GM19328 (cell line): Measurements from ENCODE around the gene FHL1.

ENCODE experiments used
- ATAC-seq: cut with Tn5 transposase; IDR thresholded peaks from one replicate; pipeline ENCODE4 v1.9.1; 2021; ENCODE audit warnings: mild to moderate bottlenecking, moderate library complexity; ENCODE audit not compliant: unreplicated experiment

FHL1 gene

GRCh38 chrX:136183917-136184316 is 36.6 kb downstream of the FHL1 start:
- no peak for ATAC-seq

DNA sequence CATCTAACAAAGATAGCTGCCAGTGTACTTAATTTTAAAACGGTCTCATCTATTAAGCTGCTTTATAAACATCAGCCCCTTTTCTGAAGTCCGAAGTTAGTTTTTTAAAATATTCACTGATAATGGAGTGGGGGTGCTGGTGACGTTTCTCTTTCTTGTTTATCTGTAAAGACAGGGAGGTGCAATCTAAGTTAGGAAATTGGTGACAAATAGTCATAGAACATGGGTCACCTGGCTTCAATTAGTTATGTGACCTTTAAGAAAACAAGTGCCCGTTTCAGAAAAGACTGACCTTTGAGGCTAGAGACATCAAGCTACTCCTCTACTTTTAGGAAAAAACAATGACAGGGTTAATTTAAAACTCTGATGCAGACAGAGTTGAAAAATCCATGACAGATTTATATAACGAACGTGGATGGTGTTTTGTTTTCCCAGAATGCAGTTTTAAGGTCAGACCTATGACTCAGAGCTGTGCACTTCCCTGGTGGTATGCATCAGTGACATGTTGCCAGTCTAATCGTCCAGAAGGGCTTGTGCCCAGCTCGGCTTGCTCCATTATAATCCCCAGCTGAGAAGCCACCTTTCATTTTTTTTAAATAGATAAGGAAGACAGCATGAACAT is 38.2 kb downstream of the FHL1 start:
- ATAC-seq: no peak

DNA sequence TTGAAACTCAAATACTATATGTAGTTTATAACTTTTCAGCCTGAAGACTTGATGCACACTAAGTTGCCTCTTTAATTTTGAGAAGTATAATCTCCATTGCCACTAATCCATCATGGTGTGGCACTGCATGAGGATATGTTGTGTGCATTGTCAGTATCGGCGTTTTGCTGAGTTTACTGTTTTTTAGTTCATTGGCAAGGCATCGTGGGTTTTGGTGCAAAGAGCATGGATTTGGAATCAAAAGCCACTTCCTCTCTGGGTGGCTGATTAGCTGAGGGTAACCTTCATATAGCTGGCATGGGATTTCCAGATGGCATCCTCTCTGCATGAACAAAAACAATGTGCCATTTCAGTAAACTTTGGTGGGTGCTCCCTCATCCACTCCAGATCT is 38.7 kb downstream of the FHL1 start:
- ATAC-seq: no peak

- ATAC-seq: no peak
These were observed 41.9 kb downstream of the FHL1 start for GRCh38 chrX:136189222-136189621.

- no peak for ATAC-seq
These were observed 42.8 kb downstream of the FHL1 start for GRCh38 chrX:136190038-136190713.

- no peak for ATAC-seq
These were observed 43.8 kb downstream of the FHL1 start for GRCh38 chrX:136191171-136191570.

GRCh38 chrX:136192135-136192534 is 44.8 kb downstream of the FHL1 start:
- no peak for ATAC-seq

GRCh38 chrX:136192839-136193414 is 45.6 kb downstream of the FHL1 start:
- no peak for ATAC-seq

- ATAC-seq: no peak
These were observed 46.4 kb downstream of the FHL1 start for GRCh38 chrX:136193771-136194170.

- ATAC-seq: no peak
These were observed 47.2 kb downstream of the FHL1 start for GRCh38 chrX:136194536-136194935.

GRCh38 chrX:136195247-136195646 is 47.9 kb downstream of the FHL1 start:
- ATAC-seq: no peak

DNA sequence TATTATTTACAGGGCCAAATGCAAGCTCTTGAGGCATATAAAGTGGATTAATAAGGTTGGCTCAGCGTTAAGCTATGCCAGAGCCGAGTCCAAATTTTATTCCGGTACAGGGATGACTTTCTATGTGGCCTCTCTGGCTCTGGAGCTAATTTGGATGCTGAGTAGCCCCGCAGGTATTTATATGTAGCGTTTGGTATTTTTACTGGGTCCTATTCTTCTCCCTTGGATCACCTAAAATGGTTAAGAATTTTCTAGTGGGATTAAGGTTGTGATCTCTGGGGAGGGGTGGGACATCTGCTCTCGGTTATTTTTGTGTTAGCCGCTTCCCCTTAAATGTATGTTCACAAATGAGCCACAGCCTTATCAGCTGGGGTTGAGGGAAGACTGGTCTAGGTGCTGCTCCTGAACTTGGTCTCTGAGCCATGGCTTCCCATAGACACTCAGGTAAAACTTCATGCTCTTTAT is 49.4 kb downstream of the FHL1 start:
- ATAC-seq: no peak

DNA sequence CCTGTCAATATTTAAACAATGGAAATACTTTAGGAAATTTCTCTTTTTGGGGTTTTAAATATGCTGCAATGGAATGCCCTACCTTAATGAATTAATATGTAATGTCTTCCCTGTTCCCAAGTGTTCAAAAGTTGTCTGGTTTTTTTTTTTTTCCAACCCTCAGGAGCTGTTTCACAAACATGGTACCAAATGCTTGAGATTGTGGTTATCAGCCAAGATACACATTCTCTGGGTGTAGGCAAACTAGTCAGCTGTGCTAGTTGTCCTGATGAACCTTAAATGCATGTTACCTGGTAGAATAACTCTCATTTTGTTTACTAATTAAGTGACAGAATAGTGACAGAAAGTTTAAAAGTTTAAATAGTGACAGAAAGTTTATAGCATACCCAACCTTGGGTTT is 50.7 kb downstream of the FHL1 start:
- no peak for ATAC-seq

GRCh38 chrX:136198678-136199243 is 51.4 kb downstream of the FHL1 start:
- no peak for ATAC-seq

DNA sequence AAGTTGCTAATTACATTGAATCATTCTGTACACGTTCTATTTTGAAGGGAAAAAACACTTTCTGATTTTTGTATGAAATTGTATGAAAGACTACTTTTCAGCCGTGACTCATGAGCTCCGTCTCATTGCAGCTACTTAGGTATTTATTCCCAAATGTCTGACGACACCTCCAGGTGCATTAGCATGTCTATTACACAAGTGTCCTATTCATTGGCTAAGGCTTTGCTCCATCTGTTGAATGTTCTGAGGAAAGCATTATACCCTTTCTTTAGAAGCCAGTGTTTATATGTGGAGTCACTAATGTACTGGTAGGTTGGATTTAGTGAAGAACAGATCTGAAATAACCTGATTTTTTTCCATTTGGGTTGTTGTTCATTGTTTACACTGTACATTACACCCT is 52.0 kb downstream of the FHL1 start:
- no peak for ATAC-seq

DNA sequence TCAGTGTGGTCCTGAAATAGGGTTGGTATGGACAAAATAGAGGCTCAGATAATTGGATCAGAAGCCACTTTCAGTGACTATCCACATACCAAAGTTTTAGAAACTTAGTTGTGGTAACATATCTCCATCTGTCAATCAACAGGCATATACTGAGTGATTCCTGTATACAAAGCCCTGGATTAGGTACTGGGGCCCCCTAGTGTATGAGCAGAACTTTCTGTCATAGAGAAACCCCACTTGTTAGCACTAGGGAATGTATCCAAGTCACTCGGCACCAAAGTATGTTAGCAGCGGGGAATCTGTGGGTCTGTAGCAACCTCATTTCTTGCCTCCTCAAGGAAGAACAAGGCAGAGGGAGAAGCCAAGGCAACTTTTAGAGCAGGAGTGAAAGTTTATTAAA is 53.1 kb downstream of the FHL1 start:
- ATAC-seq: no peak

- ATAC-seq: no peak
These were observed 54.3 kb downstream of the FHL1 start for GRCh38 chrX:136201601-136202000.

GRCh38 chrX:136202889-136203288 is 55.6 kb downstream of the FHL1 start:
- no peak for ATAC-seq

- no peak for ATAC-seq
These were observed 56.1 kb downstream of the FHL1 start for GRCh38 chrX:136203438-136203837.

DNA sequence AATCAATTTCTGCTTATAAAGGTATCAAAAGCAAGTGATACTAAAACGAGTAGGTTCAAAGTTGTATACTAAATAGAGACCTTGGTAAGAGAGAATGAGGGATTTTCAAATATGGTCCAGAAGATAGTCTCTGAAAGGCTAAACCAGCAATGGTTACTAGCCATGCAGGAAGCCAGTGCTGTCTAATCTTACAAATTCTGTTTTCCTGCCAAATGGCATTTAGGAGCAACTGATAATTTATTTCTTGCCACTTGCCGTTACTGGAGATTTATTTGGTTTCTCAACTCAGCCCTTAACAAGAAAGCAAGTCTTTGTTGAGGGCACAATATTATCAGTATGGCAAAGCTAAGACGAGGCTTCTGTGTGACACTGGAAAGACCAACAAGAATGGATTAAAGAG is 56.6 kb downstream of the FHL1 start:
- ATAC-seq: no peak

DNA sequence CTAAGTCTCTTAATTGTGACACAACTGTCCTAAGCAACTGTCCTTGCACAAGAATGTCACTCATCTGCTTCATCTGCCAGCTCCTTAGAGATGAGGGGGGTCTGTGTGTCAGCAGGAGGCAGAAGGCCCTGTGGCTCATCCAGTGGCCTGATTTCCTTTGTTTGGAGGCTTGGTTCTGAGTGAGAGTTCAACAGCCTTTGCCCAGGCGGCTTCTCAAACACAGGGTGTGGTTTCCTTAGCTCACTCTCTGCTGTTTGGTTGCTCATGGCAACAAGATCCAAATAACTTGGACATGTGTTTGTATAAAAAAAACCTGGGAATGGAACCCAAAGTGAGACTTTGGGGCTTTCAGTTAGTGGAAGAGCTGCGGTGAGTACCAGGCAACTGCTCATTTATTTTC is 57.2 kb downstream of the FHL1 start:
- ATAC-seq: no peak

GRCh38 chrX:136205882-136206380 is 58.6 kb downstream of the FHL1 start:
- ATAC-seq: no peak
